Neural progenitor cell (in vitro differentiated cells): ENCODE results near the gene MAP7D3. TPM values are rescaled to one million over a fixed set of nuclear protein-coding genes. Genes with fewer than 3 reads are reported as not detected.

Source experiments
- DNase-seq: peaks from one replicate; pipeline ENCODE4 v3.0.0-alpha.2; 2016; ENCODE audit warnings: low spot score
- H2AFZ ChIP-seq: fragments of 200-600 bp; sonication (generic); replicated peaks from 2 replicates; pipeline ENCODE4 v1.6.1; 2016; ENCODE audit warnings: antibody characterized with exemption
- H3F3A ChIP-seq: fragments of 200-600 bp; sonication (generic); 2 replicates; pipeline ENCODE4 v1.6.1; 2016; ENCODE audit warnings: antibody characterized with exemption, low read depth
- H3K27ac ChIP-seq: fragments of 200-600 bp; sonication (generic); 2 replicates; pipeline ENCODE4 v1.5.1; 2016; ENCODE audit warnings: mild to moderate bottlenecking
- H3K27me3 ChIP-seq: fragments of 200-600 bp; sonication (generic); 2 replicates; pipeline ENCODE4 v1.6.1; 2016; ENCODE audit warnings: mild to moderate bottlenecking, moderate library complexity
- H3K36me3 ChIP-seq: fragments of 200-600 bp; sonication (generic); 2 replicates; pipeline ENCODE4 v1.5.1; 2016
- H3K4me1 ChIP-seq: fragments of 200-600 bp; sonication (generic); 2 replicates; pipeline ENCODE4 v1.6.1; 2016; ENCODE audit warnings: mixed run types
- H3K4me2 ChIP-seq: fragments of 200-600 bp; sonication (generic); 2 replicates; pipeline ENCODE4 v1.6.1; 2016
- H3K4me3 ChIP-seq: fragments of 200-600 bp; sonication (generic); 2 replicates; pipeline ENCODE4 v1.5.1; 2016
- H3K79me2 ChIP-seq: fragments of 200-600 bp; sonication (generic); 2 replicates; pipeline ENCODE4 v1.6.1; 2016; ENCODE audit warnings: low read depth
- H3K9ac ChIP-seq: fragments of 200-600 bp; sonication (generic); 2 replicates; pipeline ENCODE4 v1.6.1; 2016
- H3K9me3 ChIP-seq: fragments of 200-600 bp; sonication (generic); 2 replicates; pipeline ENCODE4 v1.5.1; 2016; ENCODE audit warnings: low read depth
- H4K20me1 ChIP-seq: fragments of 200-600 bp; sonication (generic); 2 replicates; pipeline ENCODE4 v1.6.1; 2016; ENCODE audit warnings: low read depth
- H3K27ac Mint-ChIP-seq: 3 replicates; pipeline ENCODE4 v1.8.0; 2021; ENCODE audit warnings: mixed read lengths
- H3K27me3 Mint-ChIP-seq: 2 replicates; pipeline ENCODE4 v1.8.0; 2022; ENCODE audit warnings: low read depth, mild to moderate bottlenecking, inconsistent platforms, moderate library complexity, mixed read lengths; ENCODE audit not compliant: insufficient read depth
- H3K36me3 Mint-ChIP-seq: 3 replicates; pipeline ENCODE4 v1.8.0; 2021; ENCODE audit warnings: mixed read lengths
- H3K4me1 Mint-ChIP-seq: 3 replicates; pipeline ENCODE4 v1.8.0; 2021; ENCODE audit warnings: mixed read lengths
- H3K4me3 Mint-ChIP-seq: 3 replicates; pipeline ENCODE4 v1.8.0; 2021; ENCODE audit warnings: mild to moderate bottlenecking, moderate library complexity, mixed read lengths
- H3K9me3 Mint-ChIP-seq: 3 replicates; pipeline ENCODE4 v1.8.0; 2020; ENCODE audit warnings: mixed read lengths
- EZH2 ChIP-seq: fragments of 200-600 bp; sonication (generic); IDR thresholded peaks from 2 replicates; pipeline ENCODE4 v1.6.1; 2017; ENCODE audit warnings: antibody characterized with exemption, mild to moderate bottlenecking, moderate library complexity
- EZH2phosphoT487 ChIP-seq: fragments of 200-600 bp; sonication (generic); IDR thresholded peaks from 2 replicates; pipeline ENCODE4 v1.6.1; 2017; ENCODE audit warnings: antibody characterized with exemption
- total RNA-seq: library from RNA; depleted of rRNA; stranded (reverse); fragments of >200 nt; gene quantifications from 2 replicates; pipeline ENCODE4 v1.2.3, GENCODE V29; 2015; ENCODE audit warnings: low replicate concordance
- TF ChIP-seq, protein P1 (sequence below): fragments of 200-600 bp; sonication (generic); IDR thresholded peaks from 2 replicates; pipeline ENCODE4 v1.5.1; 2017; ENCODE audit warnings: antibody characterized with exemption, mild to moderate bottlenecking

The MAP7D3 gene
- total RNA-seq, 1 donor from 2014 or later, result 27.1 TPM

DNA sequence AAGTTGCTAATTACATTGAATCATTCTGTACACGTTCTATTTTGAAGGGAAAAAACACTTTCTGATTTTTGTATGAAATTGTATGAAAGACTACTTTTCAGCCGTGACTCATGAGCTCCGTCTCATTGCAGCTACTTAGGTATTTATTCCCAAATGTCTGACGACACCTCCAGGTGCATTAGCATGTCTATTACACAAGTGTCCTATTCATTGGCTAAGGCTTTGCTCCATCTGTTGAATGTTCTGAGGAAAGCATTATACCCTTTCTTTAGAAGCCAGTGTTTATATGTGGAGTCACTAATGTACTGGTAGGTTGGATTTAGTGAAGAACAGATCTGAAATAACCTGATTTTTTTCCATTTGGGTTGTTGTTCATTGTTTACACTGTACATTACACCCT, 51.8 kb downstream of the MAP7D3 start:
- Mint-ChIP-seq H3K27me3 (no peaks in the 10 kb centered on the region), H3K4me3 (no peak overlapping the region), H3K4me1 (peaks cover 4% of the 10 kb centered on the region), H3K36me3 (peaks cover 4% of the 10 kb centered on the region), H3K9me3 (peaks cover 2% of the 10 kb centered on the region), H3K27ac (no peak overlapping the region)
- TF ChIP-seq EZH2, result no peak
- TF ChIP-seq, protein P1, sequence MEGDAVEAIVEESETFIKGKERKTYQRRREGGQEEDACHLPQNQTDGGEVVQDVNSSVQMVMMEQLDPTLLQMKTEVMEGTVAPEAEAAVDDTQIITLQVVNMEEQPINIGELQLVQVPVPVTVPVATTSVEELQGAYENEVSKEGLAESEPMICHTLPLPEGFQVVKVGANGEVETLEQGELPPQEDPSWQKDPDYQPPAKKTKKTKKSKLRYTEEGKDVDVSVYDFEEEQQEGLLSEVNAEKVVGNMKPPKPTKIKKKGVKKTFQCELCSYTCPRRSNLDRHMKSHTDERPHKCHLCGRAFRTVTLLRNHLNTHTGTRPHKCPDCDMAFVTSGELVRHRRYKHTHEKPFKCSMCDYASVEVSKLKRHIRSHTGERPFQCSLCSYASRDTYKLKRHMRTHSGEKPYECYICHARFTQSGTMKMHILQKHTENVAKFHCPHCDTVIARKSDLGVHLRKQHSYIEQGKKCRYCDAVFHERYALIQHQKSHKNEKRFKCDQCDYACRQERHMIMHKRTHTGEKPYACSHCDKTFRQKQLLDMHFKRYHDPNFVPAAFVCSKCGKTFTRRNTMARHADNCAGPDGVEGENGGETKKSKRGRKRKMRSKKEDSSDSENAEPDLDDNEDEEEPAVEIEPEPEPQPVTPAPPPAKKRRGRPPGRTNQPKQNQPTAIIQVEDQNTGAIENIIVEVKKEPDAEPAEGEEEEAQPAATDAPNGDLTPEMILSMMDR, result no peak
- TF ChIP-seq EZH2phosphoT487, result no peak
- no peaks in the 10 kb centered on the region for H3K36me3 ChIP-seq
- DNase-seq, result no peak
- H2AFZ ChIP-seq, result no peak overlapping the region
- peaks cover 4% of the 10 kb centered on the region for H3K9me3 ChIP-seq
- H3K4me1 ChIP-seq, result no peaks in the 10 kb centered on the region
- no peaks in the 10 kb centered on the region for H3K79me2 ChIP-seq
- no peak overlapping the region for H3K4me3 ChIP-seq
- no peak overlapping the region for H3K27ac ChIP-seq
- H3K27me3 ChIP-seq, result no peaks in the 10 kb centered on the region
- H3F3A ChIP-seq, result no peaks in the 10 kb centered on the region
- no peak overlapping the region for H3K4me2 ChIP-seq
- no peaks in the 10 kb centered on the region for H4K20me1 ChIP-seq
- no peak overlapping the region for H3K9ac ChIP-seq

DNA sequence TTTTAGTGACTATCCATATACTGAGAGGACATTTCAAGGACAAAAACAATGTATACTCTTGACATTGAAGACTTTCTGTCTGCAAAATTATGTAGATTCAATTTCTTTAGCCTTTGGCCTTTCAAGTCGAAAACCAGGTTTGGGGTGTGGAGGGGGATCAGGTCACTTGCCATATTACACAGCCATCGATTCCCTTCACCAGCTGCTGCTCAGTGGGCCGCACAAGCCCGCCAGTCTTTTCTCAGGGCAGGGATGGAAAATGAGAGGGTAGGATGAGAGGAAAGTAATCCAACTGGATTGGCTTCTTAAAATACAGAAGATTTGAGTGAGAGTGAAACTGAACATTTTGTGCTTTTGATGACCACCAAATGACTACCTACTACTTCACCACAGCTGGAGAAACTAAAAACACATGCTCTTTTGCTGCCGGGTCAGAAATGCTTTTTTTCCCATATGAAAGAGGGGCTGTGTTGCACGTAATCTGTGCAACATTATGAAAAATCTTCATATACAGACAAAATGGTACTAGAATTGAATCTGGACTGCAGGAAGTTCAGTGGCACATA, 52.4 kb downstream of the MAP7D3 start:
- Histone ChIP-seq H3K9me3 (peaks cover 7% of the 10 kb centered on the region), H3K27ac (no peak overlapping the region), H3K79me2 (no peaks in the 10 kb centered on the region), H3K4me1 (no peaks in the 10 kb centered on the region), H3F3A (no peaks in the 10 kb centered on the region), H3K4me3 (no peak overlapping the region), H3K9ac (no peak overlapping the region), H3K4me2 (no peak overlapping the region), H2AFZ (no peak overlapping the region), H4K20me1 (no peaks in the 10 kb centered on the region), H3K27me3 (no peaks in the 10 kb centered on the region), H3K36me3 (no peaks in the 10 kb centered on the region)
- TF ChIP-seq EZH2 (no peak), EZH2phosphoT487 (no peak)
- TF ChIP-seq, protein P1, result no peak
- peaks cover 4% of the 10 kb centered on the region for H3K36me3 Mint-ChIP-seq
- H3K9me3 Mint-ChIP-seq, result peaks cover 2% of the 10 kb centered on the region
- peaks cover 4% of the 10 kb centered on the region for H3K4me1 Mint-ChIP-seq
- no peaks in the 10 kb centered on the region for H3K27me3 Mint-ChIP-seq
- no peak overlapping the region for H3K4me3 Mint-ChIP-seq
- no peak overlapping the region for H3K27ac Mint-ChIP-seq
- no peak for DNase-seq

DNA sequence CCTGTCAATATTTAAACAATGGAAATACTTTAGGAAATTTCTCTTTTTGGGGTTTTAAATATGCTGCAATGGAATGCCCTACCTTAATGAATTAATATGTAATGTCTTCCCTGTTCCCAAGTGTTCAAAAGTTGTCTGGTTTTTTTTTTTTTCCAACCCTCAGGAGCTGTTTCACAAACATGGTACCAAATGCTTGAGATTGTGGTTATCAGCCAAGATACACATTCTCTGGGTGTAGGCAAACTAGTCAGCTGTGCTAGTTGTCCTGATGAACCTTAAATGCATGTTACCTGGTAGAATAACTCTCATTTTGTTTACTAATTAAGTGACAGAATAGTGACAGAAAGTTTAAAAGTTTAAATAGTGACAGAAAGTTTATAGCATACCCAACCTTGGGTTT, 53.2 kb downstream of the MAP7D3 start:
- Mint-ChIP-seq H3K9me3 (peaks cover 2% of the 10 kb centered on the region), H3K4me3 (no peak overlapping the region), H3K27me3 (no peaks in the 10 kb centered on the region), H3K36me3 (peaks cover 4% of the 10 kb centered on the region), H3K4me1 (peaks cover 4% of the 10 kb centered on the region), H3K27ac (no peak overlapping the region)
- Histone ChIP-seq H3K27me3 (no peaks in the 10 kb centered on the region), H3K4me1 (no peaks in the 10 kb centered on the region), H3K4me3 (no peak overlapping the region), H2AFZ (no peak overlapping the region), H3F3A (no peaks in the 10 kb centered on the region), H4K20me1 (no peaks in the 10 kb centered on the region), H3K4me2 (no peak overlapping the region), H3K36me3 (no peaks in the 10 kb centered on the region), H3K9me3 (peaks cover 7% of the 10 kb centered on the region), H3K27ac (no peak overlapping the region), H3K79me2 (no peaks in the 10 kb centered on the region), H3K9ac (no peak overlapping the region)
- no peak for DNase-seq
- TF ChIP-seq EZH2 (no peak), EZH2phosphoT487 (no peak)
- TF ChIP-seq, protein P1, result no peak
